UCSD-AML1 (cell line): Measurements from ENCODE around the gene DAGLA.

Experiments used
- DNase-seq: peaks from one replicate; lab custom pipeline; 2025; ENCODE audit not compliant: unreplicated experiment; lab: John Stamatoyannopoulos, UW

DAGLA gene

GRCh38 chr11:61706452-61707400 is 26.5 kb downstream of the DAGLA start:
- DNase-seq, result no peak

DNA sequence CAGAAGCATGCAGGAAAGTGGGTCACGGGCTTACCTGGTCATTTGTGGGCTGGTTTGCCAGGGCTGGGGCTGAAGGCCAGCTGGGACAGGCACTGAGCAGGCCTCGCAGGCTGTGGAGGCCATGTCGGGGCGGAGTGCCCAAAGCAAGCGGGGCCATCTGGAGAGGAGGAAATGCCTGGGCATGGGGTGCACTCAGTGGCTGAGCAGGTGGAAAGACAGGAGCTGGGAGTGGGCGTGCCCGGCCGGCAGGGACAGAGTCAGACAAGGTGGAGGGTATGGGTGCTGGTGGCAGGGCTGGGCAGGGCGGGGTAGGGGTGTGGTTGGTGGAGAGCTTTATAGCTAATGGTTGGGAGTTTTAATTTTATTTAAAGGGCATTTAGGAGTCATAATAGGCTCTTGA is 27.4 kb downstream of the DAGLA start:
- DNase-seq, result no peak

DNA sequence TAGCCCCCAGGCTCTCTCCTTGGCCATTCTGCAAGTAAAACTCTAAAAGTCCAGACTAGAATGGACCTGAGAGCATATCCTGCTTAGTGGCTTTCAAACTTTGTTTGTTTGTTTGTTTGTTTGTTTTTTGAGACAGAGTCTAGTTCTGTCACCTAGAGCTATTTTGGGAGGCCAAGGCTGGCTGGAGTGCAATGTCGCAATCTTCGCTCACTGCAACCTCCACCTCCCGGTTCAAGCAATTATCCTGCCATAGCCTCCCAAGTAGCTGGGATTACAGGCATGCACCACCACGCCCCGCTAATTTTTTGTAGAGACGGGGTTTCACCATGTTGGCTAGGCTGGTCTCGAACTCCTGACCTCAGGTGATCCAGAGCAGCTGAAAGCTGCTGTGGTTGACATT is 28.9 kb downstream of the DAGLA start:
- DNase-seq, result no peak

DNA sequence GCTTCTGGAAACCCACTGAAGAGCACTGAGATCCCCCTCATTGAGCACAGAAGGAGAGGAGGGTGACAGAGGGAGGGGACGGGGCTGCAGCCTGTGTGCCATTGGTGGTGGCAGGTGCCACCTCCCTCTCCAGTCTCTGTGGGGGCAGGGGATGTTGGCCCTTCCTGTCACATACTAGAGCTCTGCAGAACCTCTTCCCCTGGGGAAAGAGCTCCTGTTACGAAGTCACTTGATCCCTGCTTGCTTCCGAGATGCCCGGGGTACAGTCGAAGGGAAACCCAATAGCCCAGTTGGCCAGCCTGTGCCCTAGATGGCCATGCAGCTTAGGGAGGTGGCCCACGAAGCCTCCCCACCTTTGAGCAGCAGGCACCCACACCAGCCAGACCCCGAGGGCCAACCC is 29.4 kb downstream of the DAGLA start:
- no peak for DNase-seq

DNA sequence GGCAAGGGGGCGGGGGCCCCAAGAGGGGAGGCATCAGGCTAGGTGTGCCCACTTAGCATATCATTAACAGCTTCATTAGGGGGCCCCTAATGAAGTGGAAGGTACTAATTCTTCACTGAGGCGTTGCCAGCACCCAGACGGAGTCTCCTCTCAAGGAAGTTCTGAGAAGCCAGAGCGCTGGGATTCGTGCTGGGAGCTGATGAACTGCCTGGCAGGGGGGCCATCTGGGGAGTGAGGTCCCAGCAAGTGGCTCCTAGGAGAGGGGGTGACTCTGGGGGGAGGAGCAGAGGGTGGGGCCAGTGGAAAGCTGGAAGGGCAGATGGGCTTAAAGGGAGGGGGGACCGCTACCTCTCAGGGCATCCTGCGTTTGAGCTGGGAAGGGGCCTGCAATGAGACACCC is 29.8 kb downstream of the DAGLA start:
- DNase-seq, result no peak

DNA sequence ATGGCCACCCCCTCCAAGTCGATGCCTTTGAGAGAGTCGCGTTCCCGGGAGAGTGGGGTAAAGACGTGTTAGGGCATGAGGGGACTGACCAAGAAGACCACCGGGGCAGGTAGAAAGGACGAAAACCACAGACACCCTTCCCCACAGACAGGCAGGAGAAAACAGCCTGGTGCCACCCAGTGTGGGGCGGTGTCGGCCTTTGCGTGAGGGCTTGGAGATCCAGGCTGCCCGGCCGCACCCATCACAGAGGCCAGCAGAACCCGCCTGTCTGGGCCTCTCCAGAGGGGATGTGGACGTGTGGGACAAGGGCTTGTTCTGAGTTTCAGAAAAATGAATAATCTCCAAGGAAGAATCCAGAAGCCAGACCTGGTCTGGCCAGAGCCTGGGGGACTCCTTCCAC is 30.8 kb downstream of the DAGLA start:
- no peak for DNase-seq

GRCh38 chr11:61711498-61711897 is 31.3 kb downstream of the DAGLA start:
- DNase-seq, result no peak

GRCh38 chr11:61712314-61712713 is 32.1 kb downstream of the DAGLA start:
- no peak for DNase-seq

DNA sequence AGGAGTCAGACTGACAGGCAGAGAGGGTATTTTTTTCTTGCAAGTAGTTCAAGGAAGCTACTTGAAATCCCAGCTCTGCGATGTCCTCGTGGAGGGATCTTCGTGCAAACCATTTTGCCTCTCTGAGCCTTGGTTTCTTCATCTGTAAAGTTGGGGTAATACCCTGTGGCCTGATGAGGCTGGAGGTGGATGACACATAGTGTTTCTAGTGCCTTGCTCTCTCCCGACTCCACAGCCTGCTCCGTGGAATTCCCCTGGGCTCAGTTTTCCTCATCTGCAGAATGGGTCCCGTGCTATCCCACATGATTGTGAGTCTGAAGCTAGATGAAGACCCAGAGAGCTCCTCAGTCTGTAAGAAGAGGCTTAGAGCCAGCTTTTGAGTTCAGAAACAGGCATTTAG is 32.7 kb downstream of the DAGLA start:
- no peak for DNase-seq

DNA sequence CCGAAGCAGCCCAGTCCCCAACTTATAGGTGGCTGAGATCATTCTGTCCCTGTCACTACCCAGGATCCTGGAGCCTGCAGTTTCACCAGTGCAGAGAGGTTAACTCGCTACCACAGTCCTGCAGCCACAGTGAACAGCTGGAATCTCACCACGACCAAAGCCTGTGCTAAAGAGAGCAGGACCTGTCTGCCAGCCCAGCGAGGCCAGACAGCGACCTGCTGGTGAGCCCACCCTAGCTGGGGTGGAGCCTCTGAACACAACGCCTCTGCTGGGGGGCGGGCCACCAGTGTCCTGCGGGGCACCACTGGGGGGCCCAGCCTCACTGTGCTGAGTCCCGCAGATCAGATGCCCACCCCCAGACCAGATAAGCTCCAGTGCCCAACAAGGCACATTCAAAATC is 33.3 kb downstream of the DAGLA start:
- no peak for DNase-seq

GRCh38 chr11:61713906-61714305 is 33.7 kb downstream of the DAGLA start:
- no peak for DNase-seq

DNA sequence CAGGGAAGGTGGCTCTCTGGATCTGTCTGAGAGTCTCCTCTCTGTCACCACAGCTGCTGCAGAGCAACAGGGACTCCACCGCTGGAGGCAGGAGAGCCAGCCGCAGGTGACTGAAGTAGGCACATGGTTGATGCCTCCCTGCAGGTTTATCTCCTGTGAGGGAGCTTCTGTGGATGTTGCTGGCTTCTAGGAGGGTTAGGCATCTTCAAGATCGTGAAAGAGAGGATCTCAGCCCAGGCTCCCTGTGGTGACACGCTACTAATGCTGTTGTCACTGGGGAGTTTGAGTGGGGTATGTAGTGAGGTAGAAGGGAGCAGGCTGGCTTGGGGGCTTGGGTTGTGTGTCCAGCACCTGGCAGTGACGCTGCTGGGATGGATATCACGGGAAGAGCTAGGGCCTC is 34.1 kb downstream of the DAGLA start:
- no peak for DNase-seq

DNA sequence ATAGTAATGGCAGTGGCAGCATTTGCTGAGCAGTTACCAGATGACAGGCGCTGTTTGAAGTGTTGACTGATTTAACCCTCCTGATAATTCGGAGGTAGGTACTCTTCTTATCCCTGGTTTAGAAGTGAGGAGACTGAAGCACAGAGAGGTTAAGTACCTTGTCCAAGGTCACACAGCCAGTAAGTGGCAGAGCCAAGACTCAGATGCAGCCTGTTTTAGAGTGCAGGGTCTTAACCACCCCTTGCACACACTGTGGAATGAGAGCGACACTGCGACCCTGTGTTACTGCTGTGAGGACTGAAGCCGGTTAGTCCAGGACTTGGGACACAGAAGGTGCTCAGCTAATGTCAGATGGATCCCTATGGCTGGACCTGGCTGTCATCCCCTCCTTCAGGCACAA is 34.7 kb downstream of the DAGLA start:
- no peak for DNase-seq

DNA sequence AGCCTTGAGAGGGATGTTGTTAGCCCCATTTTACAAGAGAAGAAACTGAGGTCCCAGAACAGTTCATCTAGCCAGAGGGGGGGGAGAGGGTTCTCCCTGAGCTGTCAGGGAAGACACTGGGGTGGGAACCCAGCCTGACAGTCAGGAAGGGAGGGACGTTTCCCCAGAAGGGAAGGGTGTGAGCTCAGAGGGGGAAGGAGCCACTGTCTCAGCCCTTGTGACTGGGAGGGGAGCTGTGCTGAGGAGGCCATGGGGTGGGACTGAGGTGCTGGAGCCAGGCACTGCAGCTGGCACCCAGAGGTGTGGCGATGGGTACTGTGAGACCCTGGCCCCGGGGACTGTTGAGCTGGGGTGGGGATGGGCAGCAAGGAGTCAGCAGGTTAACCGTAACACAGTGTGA is 35.7 kb downstream of the DAGLA start:
- no peak for DNase-seq

GRCh38 chr11:61716478-61717285 is 36.5 kb downstream of the DAGLA start:
- no peak for DNase-seq

DNA sequence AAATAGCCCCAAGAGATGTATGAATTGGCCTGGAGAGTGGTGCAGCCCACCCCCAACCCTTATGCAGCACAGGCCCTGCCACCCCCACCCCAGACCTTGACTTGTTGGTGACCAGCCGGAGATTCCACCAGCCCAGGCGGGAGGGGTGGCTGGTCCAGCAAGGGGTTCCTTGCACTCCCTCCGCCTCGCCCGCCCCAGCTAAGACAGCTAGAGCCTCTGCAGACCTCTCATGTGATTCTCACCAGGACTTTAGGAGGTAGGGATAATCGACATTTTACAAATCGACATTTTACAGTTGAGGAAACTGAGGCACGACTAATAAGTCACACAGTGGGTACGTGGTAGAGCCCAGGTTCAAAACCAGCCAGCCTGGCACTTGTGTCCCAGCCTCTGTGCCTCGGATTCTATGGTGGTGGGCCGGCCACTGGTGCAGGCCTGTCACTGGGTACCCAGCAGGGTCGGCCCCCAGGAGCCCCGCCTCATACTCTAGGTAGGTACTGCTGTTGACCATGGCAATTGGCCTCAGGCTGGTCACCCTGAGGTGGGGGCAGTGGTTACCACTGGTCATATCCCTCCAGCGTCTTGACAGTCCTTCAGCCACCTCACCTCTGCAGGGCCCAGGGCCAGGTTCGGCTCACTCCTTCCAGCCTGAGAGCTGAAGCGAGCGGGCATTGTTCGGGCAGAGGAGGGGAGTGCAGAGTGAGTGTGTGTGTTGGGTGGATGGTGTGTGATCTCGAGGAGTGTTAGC is 37.3 kb downstream of the DAGLA start:
- no peak for DNase-seq

DNA sequence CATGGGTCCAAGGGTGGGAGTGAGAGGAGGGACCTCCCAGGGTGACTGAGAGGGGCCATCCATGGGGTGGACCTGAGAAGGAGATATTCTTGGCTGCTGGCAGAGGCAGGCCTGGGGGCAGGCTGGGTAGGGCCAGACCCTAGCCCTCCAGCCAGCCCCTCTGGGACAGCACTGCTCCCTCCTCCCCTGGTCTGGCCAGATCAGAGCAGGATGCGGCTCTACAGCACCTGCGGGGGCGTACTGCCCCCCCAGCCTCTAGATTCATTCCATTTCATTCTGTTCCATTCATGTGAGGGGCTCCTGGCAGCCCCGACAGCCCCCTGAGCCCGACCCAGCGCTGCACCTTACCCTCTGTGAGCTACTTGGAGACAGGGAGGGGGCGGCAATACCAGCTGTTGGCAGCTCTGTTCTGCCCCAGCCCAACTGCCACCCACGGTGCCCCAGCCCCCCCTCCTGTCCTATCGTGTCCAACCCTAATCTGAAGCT is 37.9 kb downstream of the DAGLA start:
- no peak for DNase-seq

- DNase-seq, result no peak
These were observed 38.6 kb downstream of the DAGLA start for GRCh38 chr11:61718621-61719302.

- DNase-seq, result no peak
These were observed 39.8 kb downstream of the DAGLA start for GRCh38 chr11:61719978-61720377.

DNA sequence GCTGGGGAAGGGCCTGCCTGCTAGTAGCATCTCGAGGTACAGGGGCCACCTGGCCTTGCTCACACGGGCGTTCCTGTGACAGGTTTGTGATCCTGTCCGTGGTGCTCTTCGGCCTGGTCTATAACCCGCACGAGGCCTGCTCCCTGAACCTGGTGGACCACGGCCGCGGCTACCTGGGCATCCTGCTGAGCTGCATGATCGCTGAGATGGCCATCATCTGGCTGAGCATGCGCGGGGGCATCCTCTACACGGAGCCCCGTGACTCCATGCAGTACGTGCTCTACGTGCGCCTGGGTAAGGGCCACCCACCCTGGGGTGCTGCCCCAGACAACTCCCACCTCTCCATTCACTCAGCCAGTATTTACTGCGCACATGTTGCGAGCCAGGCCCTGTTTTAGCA is 40.4 kb downstream of the DAGLA start:
- DNase-seq, result no peak

- DNase-seq, result no peak
These were observed 44.2 kb downstream of the DAGLA start for GRCh38 chr11:61724437-61724836.
